ENCODE measurements around the gene SLC50A1.

The SLC50A1 gene

GRCh38 chr1:155179112-155180031 lies 43.7 kb downstream of the SLC50A1 start:
- H3K4me3 ChIP-seq (replicated peaks in 1 of 2; ENCODE audit: low read depth in 2 of 2, low read length in 2 of 2), result no peak overlapping the region
- DNase-seq (ENCODE audit: low read depth in 2 of 2), result no peak
- TF ChIP-seq, protein P1, sequence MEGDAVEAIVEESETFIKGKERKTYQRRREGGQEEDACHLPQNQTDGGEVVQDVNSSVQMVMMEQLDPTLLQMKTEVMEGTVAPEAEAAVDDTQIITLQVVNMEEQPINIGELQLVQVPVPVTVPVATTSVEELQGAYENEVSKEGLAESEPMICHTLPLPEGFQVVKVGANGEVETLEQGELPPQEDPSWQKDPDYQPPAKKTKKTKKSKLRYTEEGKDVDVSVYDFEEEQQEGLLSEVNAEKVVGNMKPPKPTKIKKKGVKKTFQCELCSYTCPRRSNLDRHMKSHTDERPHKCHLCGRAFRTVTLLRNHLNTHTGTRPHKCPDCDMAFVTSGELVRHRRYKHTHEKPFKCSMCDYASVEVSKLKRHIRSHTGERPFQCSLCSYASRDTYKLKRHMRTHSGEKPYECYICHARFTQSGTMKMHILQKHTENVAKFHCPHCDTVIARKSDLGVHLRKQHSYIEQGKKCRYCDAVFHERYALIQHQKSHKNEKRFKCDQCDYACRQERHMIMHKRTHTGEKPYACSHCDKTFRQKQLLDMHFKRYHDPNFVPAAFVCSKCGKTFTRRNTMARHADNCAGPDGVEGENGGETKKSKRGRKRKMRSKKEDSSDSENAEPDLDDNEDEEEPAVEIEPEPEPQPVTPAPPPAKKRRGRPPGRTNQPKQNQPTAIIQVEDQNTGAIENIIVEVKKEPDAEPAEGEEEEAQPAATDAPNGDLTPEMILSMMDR (IDR thresholded peaks at IDR 0.05; ENCODE audit: low read depth, low read length), result no peak

DNA sequence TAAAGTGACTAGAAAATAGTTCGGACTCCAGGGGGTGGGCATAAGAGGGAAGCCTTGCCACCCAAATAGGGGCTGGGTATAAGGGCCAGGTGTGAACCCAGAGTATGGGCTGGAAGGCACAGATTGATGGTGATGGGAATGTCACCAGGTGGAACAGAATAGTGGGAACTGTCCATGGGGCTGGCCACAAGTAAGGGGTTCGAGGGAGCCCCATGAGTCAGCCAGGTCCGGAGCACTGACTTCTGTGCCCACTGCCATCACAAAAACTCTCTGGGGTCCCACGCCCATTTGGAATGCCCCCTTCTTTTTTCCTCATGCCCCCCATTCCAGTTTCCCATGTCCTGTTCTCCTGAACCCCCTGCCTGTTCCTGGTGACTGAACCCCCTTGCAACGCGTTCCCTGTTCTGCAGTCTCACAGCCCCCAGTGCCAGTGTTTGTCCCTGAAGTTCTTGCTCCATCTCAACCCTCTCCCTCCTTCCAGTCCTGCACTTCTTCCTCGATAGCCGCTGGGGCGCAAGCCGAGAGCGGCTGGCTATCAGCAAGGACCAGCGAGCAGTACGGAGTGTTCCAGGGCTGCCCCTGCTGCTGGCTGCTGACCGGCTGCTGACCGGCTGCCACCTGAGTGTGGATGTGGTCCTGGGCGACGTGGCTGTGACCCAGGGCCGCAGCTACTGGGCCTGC lies 45.9 kb downstream of the SLC50A1 start:
- TF ChIP-seq, protein P1 (IDR thresholded peaks at IDR 0.05; ENCODE audit: low read depth, low read length), result no peak
- no peak overlapping the region for H3K4me3 ChIP-seq (replicated peaks in 1 of 2; ENCODE audit: low read depth in 2 of 2, low read length in 2 of 2)
- no peak for DNase-seq (ENCODE audit: low read depth in 2 of 2)

DNA sequence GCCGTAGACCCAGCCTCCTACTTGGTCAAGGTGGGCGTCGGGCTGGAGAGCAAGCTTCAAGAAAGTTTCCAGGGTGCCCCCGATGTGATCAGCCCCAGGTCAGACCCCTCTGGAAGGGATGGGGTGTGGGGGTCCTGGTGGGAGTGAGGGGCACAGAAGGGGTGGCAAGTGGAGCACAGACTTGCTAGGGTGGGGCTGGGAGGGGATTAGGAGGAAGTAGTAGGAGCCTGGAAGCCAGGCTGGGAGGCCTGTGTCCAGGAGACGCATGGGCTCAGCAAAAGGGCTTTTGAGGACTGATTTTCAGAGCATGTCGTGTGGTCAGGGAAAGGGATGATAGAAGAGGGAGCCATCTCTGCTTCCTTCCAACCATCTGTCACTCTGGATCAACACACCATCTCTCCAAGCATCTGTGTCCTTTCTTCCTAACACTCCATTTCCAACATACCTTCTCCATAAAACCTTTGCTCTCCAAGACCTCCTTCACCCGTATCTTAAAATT lies 46.4 kb downstream of the SLC50A1 start:
- no peak for DNase-seq (ENCODE audit: low read depth in 2 of 2)
- TF ChIP-seq, protein P1 (IDR thresholded peaks at IDR 0.05; ENCODE audit: low read depth, low read length), result no peak
- no peak overlapping the region for H3K4me3 ChIP-seq (replicated peaks in 1 of 2; ENCODE audit: low read depth in 2 of 2, low read length in 2 of 2)

DNA sequence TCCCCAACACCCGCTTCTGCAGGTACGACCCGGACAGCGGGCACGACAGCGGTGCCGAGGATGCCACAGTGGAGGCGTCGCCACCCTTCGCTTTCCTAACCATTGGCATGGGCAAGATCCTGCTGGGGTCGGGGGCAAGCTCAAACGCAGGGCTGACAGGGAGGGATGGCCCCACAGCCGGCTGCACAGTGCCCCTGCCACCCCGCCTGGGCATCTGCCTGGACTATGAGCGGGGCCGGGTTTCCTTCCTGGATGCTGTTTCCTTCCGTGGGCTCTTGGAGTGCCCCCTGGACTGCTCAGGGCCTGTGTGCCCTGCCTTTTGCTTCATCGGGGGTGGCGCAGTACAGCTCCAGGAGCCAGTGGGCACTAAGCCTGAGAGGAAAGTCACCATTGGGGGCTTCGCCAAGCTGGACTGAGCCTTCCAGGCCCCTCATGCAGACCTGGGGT lies 48.1 kb downstream of the SLC50A1 start:
- H3K4me3 ChIP-seq (replicated peaks in 1 of 2; ENCODE audit: low read depth in 2 of 2, low read length in 2 of 2), result no peak overlapping the region
- no peak for DNase-seq (ENCODE audit: low read depth in 2 of 2)
- TF ChIP-seq, protein P1 (IDR thresholded peaks at IDR 0.05; ENCODE audit: low read depth, low read length), result no peak

DNA sequence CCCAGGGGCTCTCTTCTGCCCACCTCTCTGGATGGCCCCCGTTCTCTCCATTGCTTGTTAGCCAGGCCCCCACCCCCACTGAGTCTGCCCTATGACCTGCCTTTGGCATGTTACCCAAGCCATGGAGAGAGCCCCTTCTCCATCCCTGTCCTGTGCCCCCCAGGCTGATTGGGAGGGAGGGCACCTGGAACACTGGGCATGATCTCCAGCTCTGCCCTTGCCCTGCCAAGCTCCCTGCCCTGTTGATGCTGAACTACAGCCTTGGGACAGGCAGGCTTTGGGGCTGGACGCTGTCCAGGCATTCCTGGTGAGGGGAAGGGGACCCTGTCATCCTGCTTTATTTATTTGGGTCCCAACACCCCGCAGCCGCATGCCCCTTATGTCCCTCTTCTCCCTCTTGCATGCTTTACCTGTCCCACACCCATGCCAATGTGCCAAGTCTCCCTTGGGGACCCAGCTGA lies 48.7 kb downstream of the SLC50A1 start:
- no peak overlapping the region for H3K4me3 ChIP-seq (replicated peaks in 1 of 2; ENCODE audit: low read depth in 2 of 2, low read length in 2 of 2)
- no peak for DNase-seq (ENCODE audit: low read depth in 2 of 2)
- TF ChIP-seq, protein P1 (IDR thresholded peaks at IDR 0.05; ENCODE audit: low read depth, low read length), result no peak

DNA sequence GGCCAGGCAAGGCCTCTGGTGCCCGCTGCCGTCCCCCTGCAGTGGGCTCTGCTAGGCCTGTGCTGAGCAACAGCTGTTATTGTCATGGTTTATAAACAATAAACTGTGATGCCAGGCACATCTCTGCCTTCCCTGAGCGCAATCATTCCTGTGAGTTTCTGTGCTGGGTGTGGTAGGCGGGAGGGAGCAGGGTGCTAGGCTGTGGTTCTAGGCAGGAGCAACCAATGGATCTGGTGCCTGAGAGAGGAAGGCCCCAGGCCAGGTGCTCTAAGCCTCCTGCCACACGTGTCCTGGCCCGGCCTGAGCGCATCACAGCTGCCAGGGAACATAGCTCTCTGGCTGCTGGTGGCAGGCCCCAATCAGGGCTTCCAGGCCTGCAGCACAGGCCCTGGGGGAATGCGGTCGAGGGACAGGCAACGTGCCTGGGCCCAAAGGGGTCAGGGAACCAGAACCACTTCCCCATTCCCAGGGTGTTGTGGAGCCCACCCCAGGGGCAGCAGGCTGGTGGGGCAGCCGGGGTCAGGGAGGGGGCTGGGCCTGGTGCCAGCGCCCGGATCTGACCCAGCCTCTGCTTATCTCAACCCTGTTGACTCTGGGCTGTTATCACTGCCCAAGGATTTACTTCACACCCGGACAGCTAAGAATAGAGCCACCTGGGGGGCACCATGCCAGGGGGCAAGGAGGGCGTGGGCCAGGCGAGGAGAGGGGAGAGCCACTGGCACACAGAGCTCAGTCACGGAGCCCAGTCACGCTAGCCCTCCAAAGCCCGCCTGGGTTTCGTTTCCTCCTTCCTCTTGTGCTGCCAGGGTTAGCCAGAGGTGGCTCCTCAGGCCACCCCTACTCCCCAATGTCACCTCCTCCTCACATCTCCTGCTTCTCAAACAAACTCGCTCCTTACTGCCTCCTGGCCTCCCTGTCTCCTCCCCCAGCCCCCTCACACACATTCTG lies 49.5 kb downstream of the SLC50A1 start:
- TF ChIP-seq, protein P1 (IDR thresholded peaks at IDR 0.05; ENCODE audit: low read depth, low read length), result no peak
- no peak for DNase-seq (ENCODE audit: low read depth in 2 of 2)
- H3K4me3 ChIP-seq (replicated peaks in 1 of 2; ENCODE audit: low read depth in 2 of 2, low read length in 2 of 2), result no peak overlapping the region

Data from cardiac fibroblast (primary cell).